HepG2 (cell line): ENCODE results near the gene MED12L. TPM values are rescaled to one million over a fixed set of nuclear protein-coding genes. Genes with fewer than 3 reads are reported as not detected.
A peak's percentile ranks its signal among the peaks of the same experiment; 100 is the strongest.

ENCODE experiments used
- ATAC-seq: fragments of 200-7000 bp; cut with Tn5 transposase; 3 replicates; pipeline ENCODE4 v1.9.1; 2020; ENCODE audit warnings: mild to moderate bottlenecking, moderate library complexity
- BruUV-seq: library from RNA; stranded (reverse); fragments of 400-500 nt; replicated peaks from 2 replicates; lab custom pipeline; 2021; lab: Mats Ljungman, UMichigan
- CTCF ChIA-PET: fragments of 300-600 bp; formaldehyde crosslinking; extraction: SDS; loops from one replicate; lab custom pipeline; 2021; ENCODE audit warnings: low total read pairs, inconsistent platforms, low intra/inter-chr PET ratio; lab: Yijun Ruan, JAX
- POLR2A ChIA-PET: fragments of 350-600 bp; sonication (Branson Sonifier 250); formaldehyde crosslinking; loops from one replicate; lab custom pipeline; 2020; ENCODE audit warnings: antibody characterized with exemption, inconsistent platforms; lab: Yijun Ruan, JAX
- DNase-seq: peaks from one replicate; pipeline ENCODE4 v3.0.0-alpha.2; 2015; ENCODE audit warnings: low spot score
- FAIRE-seq: peaks from 3 replicates; lab custom pipeline; 2011; peaks lifted over from hg19 to GRCh38; lab: Jason Lieb, UNC
- H2AFZ ChIP-seq: one replicate; pipeline ENCODE4 v1.6.1; 2011; ENCODE audit warnings: low read length, inconsistent platforms
- H3K27ac ChIP-seq: fragments of 300-600 bp; 3 replicates; pipeline ENCODE4 v1.8.0; 2011; ENCODE audit warnings: mixed run types, mild to moderate bottlenecking, mixed read lengths, low read length, inconsistent platforms; ENCODE audit not compliant: insufficient read depth; ENCODE audit errors: extremely low read length
- H3K27me3 ChIP-seq, 2 experiments: fragments of 200-600 bp in 1 of 2; 2 replicates in 1 of 2; 3 replicates in 1 of 2; pipeline versions ENCODE4 v1.6.0 to v1.8.0; 2011; ENCODE audit warnings: low read length in 2 of 2, mild to moderate bottlenecking in 2 of 2, moderate library complexity in 2 of 2, inconsistent platforms in 1 of 2; ENCODE audit not compliant: insufficient read depth in 2 of 2, control insufficient read depth in 1 of 2
- H3K36me3 ChIP-seq, 2 experiments: fragments of 200-600 bp in 1 of 2; replicated peaks in 1 of 2; 2 replicates in 1 of 2; 3 replicates in 1 of 2; pipeline versions ENCODE4 v1.5.1 to v1.8.0; 2011; ENCODE audit warnings: low read length in 2 of 2, inconsistent platforms in 1 of 2; ENCODE audit not compliant: insufficient read depth in 2 of 2, control insufficient read depth in 1 of 2
- H3K4me1 ChIP-seq: 2 replicates; pipeline ENCODE4 v1.5.1; 2012; ENCODE audit warnings: low read length, inconsistent platforms; ENCODE audit not compliant: insufficient read depth
- H3K4me2 ChIP-seq: 2 replicates; pipeline ENCODE4 v1.6.0; 2011; ENCODE audit warnings: low read depth, low read length, inconsistent platforms
- H3K4me3 ChIP-seq, 3 experiments: fragments of 200-600 bp in 1 of 3; sonication (generic), shearing (Covaris generic) in 1 of 3; replicated peaks in 1 of 3; 2 replicates each; pipeline ENCODE4 v1.5.1; 2011 to 2016; ENCODE audit warnings: low read length in 3 of 3, inconsistent platforms in 2 of 3, low read depth in 2 of 3, mild to moderate bottlenecking in 2 of 3, control low read depth in 1 of 3, mixed read lengths in 1 of 3; ENCODE audit not compliant: insufficient read depth in 1 of 3
- H3K79me2 ChIP-seq: one replicate; pipeline ENCODE4 v1.6.1; 2011; ENCODE audit warnings: low read length, inconsistent platforms; ENCODE audit not compliant: insufficient read depth
- H3K9ac ChIP-seq: 2 replicates; pipeline ENCODE4 v1.6.0; 2011; ENCODE audit warnings: mild to moderate bottlenecking, low read depth, low read length, inconsistent platforms; ENCODE audit not compliant: insufficient read depth
- H3K9me3 ChIP-seq: 2 replicates; pipeline ENCODE4 v1.5.1; 2012; ENCODE audit warnings: mild to moderate bottlenecking, low read length
- H4K20me1 ChIP-seq: 2 replicates; pipeline ENCODE4 v1.6.0; 2011; ENCODE audit warnings: inconsistent platforms, mild to moderate bottlenecking, low read length, moderate library complexity; ENCODE audit not compliant: insufficient read depth
- ARID4A ChIP-seq: sonication (generic); formaldehyde crosslinking; IDR thresholded peaks from 2 replicates; pipeline ENCODE4 v1.5.0; 2020; ENCODE audit warnings: mild to moderate bottlenecking, missing genetic modification reagents, borderline replicate concordance
- CBX5 ChIP-seq: sonication (generic); formaldehyde crosslinking; IDR thresholded peaks from 2 replicates; pipeline ENCODE4 v1.4.0; 2020; ENCODE audit warnings: missing genetic modification reagents, borderline replicate concordance
- CSRNP1 ChIP-seq: sonication (generic); formaldehyde crosslinking; IDR thresholded peaks from 2 replicates; pipeline ENCODE4 v1.8.1; 2023; ENCODE audit warnings: mild to moderate bottlenecking, missing genetic modification reagents
- FOXA3 ChIP-seq: IDR thresholded peaks from 2 replicates; pipeline ENCODE4 v1.6.1; 2016; ENCODE audit warnings: missing genetic modification reagents, missing compliant biosample characterization
- HMGXB4 ChIP-seq, 2 experiments: sonication (generic) in 1 of 2; formaldehyde crosslinking in 1 of 2; IDR thresholded peaks; 2 replicates each; pipeline versions ENCODE4 v1.4.0 to v1.6.1; 2018 to 2020; ENCODE audit warnings: missing genetic modification reagents in 2 of 2, borderline replicate concordance in 1 of 2, low read depth in 1 of 2, mild to moderate bottlenecking in 1 of 2, missing biosample characterization in 1 of 2
- IKZF5 ChIP-seq: IDR thresholded peaks from 2 replicates; pipeline ENCODE4 v1.6.1; 2018; ENCODE audit warnings: missing genetic modification reagents, mild to moderate bottlenecking, missing compliant biosample characterization
- NR3C1 ChIP-seq: sonication (generic); formaldehyde crosslinking; IDR thresholded peaks from 2 replicates; pipeline ENCODE4 v1.4.0; 2020; ENCODE audit warnings: missing genetic modification reagents
- TEAD3 ChIP-seq: optimal IDR thresholded peaks from 2 replicates; pipeline ENCODE3; 2016; ENCODE audit warnings: borderline replicate concordance
- ZKSCAN8 ChIP-seq: IDR thresholded peaks from 2 replicates; pipeline ENCODE4 v1.6.1; 2016; ENCODE audit warnings: borderline replicate concordance, missing genetic modification reagents, missing compliant biosample characterization
- ZMYM3 ChIP-seq: sonication (generic); formaldehyde crosslinking; IDR thresholded peaks from 2 replicates; pipeline ENCODE4 v1.5.1; 2020; ENCODE audit warnings: mild to moderate bottlenecking, missing genetic modification reagents
- ZNF292 ChIP-seq: sonication (generic); formaldehyde crosslinking; IDR thresholded peaks from 2 replicates; pipeline ENCODE4 v1.8.1; 2022; ENCODE audit warnings: mild to moderate bottlenecking, low read depth, missing genetic modification reagents, borderline replicate concordance
- ZNF644 ChIP-seq: IDR thresholded peaks from 2 replicates; pipeline ENCODE4 v1.6.1; 2016; ENCODE audit warnings: low read depth
- ZSCAN25 ChIP-seq: sonication (generic); formaldehyde crosslinking; IDR thresholded peaks from 2 replicates; pipeline ENCODE4 v1.8.0; 2022; ENCODE audit warnings: mild to moderate bottlenecking, missing genetic modification reagents
- WGBS: methylation state at CpG from one replicate; pipeline ENCODE4 v1.1.6; 2017; ENCODE audit warnings: low lambda C conversion rate; 5-methylcytosine and 5-hydroxymethylcytosine counted together
- in situ Hi-C: cut with HindIII; loops from 2 replicates; pipeline ENCODE4 v1.10.0; 2017; ENCODE audit warnings: low pct_unique_long_range_greater_than_20kb; ENCODE audit not compliant: extremely low pct_ligation_motif_present
- intact Hi-C: fragments of 100-400 bp; cut with micrococcal nuclease; formaldehyde crosslinking; loops from one replicate; pipeline ENCODE4 v1.10.0; 2022; ENCODE audit not compliant: unreplicated experiment
- polyA plus RNA-seq, 8 experiments: library from polyadenylated mRNA; depleted of rRNA in 3 of 8; stranded (reverse) in 7 of 8; unstranded in 1 of 8; fragments of >200 nt; fragmentation: Illumina TruSeq in 4 of 8; extraction: Trizol in 4 of 8; gene quantifications; 2 replicates each; pipeline versions ENCODE4 v1.2.1 to v1.2.3, GENCODE V29; 2011 to 2016; ENCODE audit warnings: low read depth in 4 of 8, missing spikeins in 1 of 8, mixed read lengths in 1 of 8; ENCODE audit not compliant: insufficient read depth in 1 of 8
- total RNA-seq, 5 experiments: library from RNA; depleted of rRNA; stranded (reverse); fragments of >200 nt; fragmentation: Illumina TruSeq; extraction: Trizol; gene quantifications; 2 replicates each; pipeline ENCODE4 v1.2.3, GENCODE V29; 2016; ENCODE audit warnings: low read depth in 1 of 5

The MED12L gene
- total and polyA plus RNA-seq, 2 of the 13 experiments (the other 11 are each of a cell fraction or from before 2014, with no cell fraction given) = 0.07 to 0.64 TPM

- peaks cover 23% of the 10 kb centered on the region for H3K4me1 ChIP-seq
- FAIRE-seq (peak; percentile 55), DNase-seq (peak; percentile 35), ATAC-seq (peak; percentile 98)
- ChIA-PET CTCF (interaction anchor here (1.2 kb wide), 1 partner anchor 42 kb away, joined by 7 read pairs; no protein-coding TSS in a partner anchor), POLR2A (interaction anchor here (0.6 to 1.6 kb wide), 6 partner anchors 11 to 448 kb away, joined by 3 to 15 read pairs (median 8); partner anchors contain the start of gene SIAH2)
- no peaks in the 10 kb centered on the region for H3K36me3 ChIP-seq
- no peaks in the 10 kb centered on the region for H3K79me2 ChIP-seq
- in situ Hi-C loops (loop anchor here (25.0 kb wide), 1 partner anchor 576 kb away; no protein-coding TSS in a partner anchor), intact Hi-C loops (loop anchor here (5.0 kb wide), 1 partner anchor 44 kb away; no protein-coding TSS in a partner anchor)
- H2AFZ ChIP-seq = peak overlapping the region; percentile 55
- H3K27ac ChIP-seq = peak overlapping the region; percentile 53
- no TSS peak for BruUV-seq
- WGBS = 30% methylated on average over 2 of the region's 4 CpGs
- no peaks in the 10 kb centered on the region for H3K27me3 ChIP-seq
- no peaks in the 10 kb centered on the region for H4K20me1 ChIP-seq
- H3K4me2 ChIP-seq = peak overlapping the region; percentile 78
- no peaks in the 10 kb centered on the region for H3K9me3 ChIP-seq
- peak overlapping the region; percentile 5 to 48 (median 41); a peak in 5 of 6 replicates for H3K4me3 ChIP-seq
- H3K9ac ChIP-seq = peak overlapping the region; percentile 38
- TF ChIP-seq TEAD3 (CRISPR knock-in tag) = peak; percentile 29
- TF ChIP-seq ZSCAN25 (CRISPR knock-in tag) = no peak
- 0 out of 2 replicates have a peak, but pooled peaks have one; percentile 33 for TF ChIP-seq ZKSCAN8 (CRISPR knock-in tag)
- no peak for TF ChIP-seq NR3C1 (CRISPR knock-in tag)
- no peak for TF ChIP-seq CSRNP1 (CRISPR knock-in tag)
- TF ChIP-seq ZNF292 (CRISPR knock-in tag) = 0 out of 2 replicates have a peak, but pooled peaks have one; percentile 62
- 0 out of 2 replicates have a peak, but pooled peaks have one; percentile 25 for TF ChIP-seq ZMYM3 (CRISPR knock-in tag)
- TF ChIP-seq ARID4A (CRISPR knock-in tag) = peak; percentile 26; the same call in 1 of the 2 replicates
- TF ChIP-seq ZNF644 (CRISPR knock-in tag) = 0 out of 2 replicates have a peak, but pooled peaks have one; percentile 30
- peak; percentile 68 for TF ChIP-seq FOXA3 (CRISPR knock-in tag)
- TF ChIP-seq HMGXB4 (CRISPR knock-in tag; IDR thresholded peaks at IDR 0.05; ENCODE audit: borderline replicate concordance in 1 of 2, low read depth in 1 of 2) = 0 out of 4 replicates have a peak, but pooled peaks of 1 of the 2 experiments have one; percentile 45
- peak; percentile 32; the same call in 1 of the 2 replicates for TF ChIP-seq IKZF5 (CRISPR knock-in tag)
- peak; percentile 42; the same call in 1 of the 2 replicates for TF ChIP-seq CBX5 (CRISPR knock-in tag)
These were observed 125.4 kb downstream of the MED12L start for GRCh38 chr3:151210676-151211381.
